IMR-90 (cell line): ENCODE measurements around the gene CRISP2. TPM values are rescaled to one million over a fixed set of nuclear protein-coding genes. Genes with fewer than 3 reads are reported as not detected.

Experiments
- ATAC-seq: fragments of 200-7000 bp; cut with Tn5 transposase; 2 replicates; pipeline ENCODE4 v1.9.1; 2020; ENCODE audit warnings: low read depth, mild to moderate bottlenecking, moderate library complexity
- BruUV-seq: library from RNA; stranded (reverse); fragments of 400-500 nt; replicated peaks from 2 replicates; lab custom pipeline; 2021; lab: Mats Ljungman, UMichigan
- CTCF ChIA-PET: fragments of 300-600 bp; formaldehyde crosslinking; extraction: SDS; loops from one replicate; lab custom pipeline; 2021; ENCODE audit warnings: antibody characterized with exemption; lab: Yijun Ruan, JAX
- POLR2A ChIA-PET: fragments of 300-600 bp; sonication (Branson Sonifier 250); formaldehyde crosslinking; loops from one replicate; lab custom pipeline; 2022; ENCODE audit warnings: antibody characterized with exemption; ENCODE audit not compliant: unreplicated experiment; lab: Charles Lee
- DNase-seq: peaks from one replicate; pipeline ENCODE4 v3.0.0; 2013
- H2AFZ ChIP-seq: replicated peaks from 2 replicates; pipeline ENCODE3; 2013; ENCODE audit warnings: low read length, mild to moderate bottlenecking; ENCODE audit not compliant: poor library complexity
- H2AK5ac ChIP-seq: 2 replicates; pipeline ENCODE4 v1.6.1; 2013; ENCODE audit warnings: low read depth, low read length, inconsistent platforms
- H2AK9ac ChIP-seq: replicated peaks from 2 replicates; pipeline ENCODE3; 2013; ENCODE audit warnings: mild to moderate bottlenecking, low read depth, low read length, moderate library complexity; ENCODE audit not compliant: poor library complexity
- H2BK120ac ChIP-seq: 2 replicates; pipeline ENCODE4 v1.6.1; 2013; ENCODE audit warnings: low read depth, low read length, inconsistent platforms
- H2BK15ac ChIP-seq: 3 replicates; pipeline ENCODE4 v1.6.1; 2013; ENCODE audit warnings: low read depth, low read length, inconsistent platforms
- H2BK20ac ChIP-seq: 2 replicates; pipeline ENCODE4 v1.6.1; 2013; ENCODE audit warnings: low read depth, mild to moderate bottlenecking, inconsistent platforms, low read length, moderate library complexity
- H2BK5ac ChIP-seq: 2 replicates; pipeline ENCODE4 v1.6.1; 2013; ENCODE audit warnings: mild to moderate bottlenecking, low read depth, low read length, inconsistent platforms; ENCODE audit not compliant: poor library complexity, severe bottlenecking
- H3K14ac ChIP-seq: replicated peaks from 2 replicates; pipeline ENCODE4 v1.6.1; 2013; ENCODE audit warnings: low read depth, low read length, inconsistent platforms
- H3K18ac ChIP-seq: 2 replicates; pipeline ENCODE4 v1.6.1; 2013; ENCODE audit warnings: low read depth, low read length, control low read depth
- H3K23ac ChIP-seq: 2 replicates; pipeline ENCODE4 v1.6.1; 2013; ENCODE audit warnings: low read depth, low read length, inconsistent platforms
- H3K27ac ChIP-seq: 2 replicates; pipeline ENCODE4 v1.5.1; 2013; ENCODE audit warnings: mild to moderate bottlenecking, control low read depth, low read length; ENCODE audit not compliant: insufficient read depth
- H3K27me3 ChIP-seq: 2 replicates; pipeline ENCODE4 v1.6.1; 2013; ENCODE audit warnings: low read length; ENCODE audit not compliant: control insufficient read depth, insufficient read depth
- H3K36me3 ChIP-seq: 2 replicates; pipeline ENCODE4 v1.6.1; 2013; ENCODE audit warnings: low read length, mixed read lengths; ENCODE audit not compliant: control insufficient read depth, insufficient read depth
- H3K4ac ChIP-seq: 2 replicates; pipeline ENCODE4 v1.6.1; 2013; ENCODE audit warnings: low read depth, low read length, inconsistent platforms
- H3K4me1 ChIP-seq: 2 replicates; pipeline ENCODE4 v1.6.1; 2013; ENCODE audit warnings: low read length, mixed read lengths; ENCODE audit not compliant: control insufficient read depth, insufficient read depth
- H3K4me2 ChIP-seq: 2 replicates; pipeline ENCODE4 v1.6.1; 2013; ENCODE audit warnings: low read depth, mild to moderate bottlenecking, control low read depth, low read length, moderate library complexity
- H3K4me3 ChIP-seq: 2 replicates; pipeline ENCODE4 v1.5.1; 2013; ENCODE audit warnings: low read depth, mild to moderate bottlenecking, control low read depth, low read length, moderate library complexity; ENCODE audit not compliant: insufficient read depth
- H3K56ac ChIP-seq: 2 replicates; pipeline ENCODE4 v1.6.1; 2013; ENCODE audit warnings: low read length, inconsistent platforms; ENCODE audit not compliant: insufficient read depth; ENCODE audit errors: extremely low read depth
- H3K79me1 ChIP-seq, 2 experiments: 2 replicates each; pipeline ENCODE4 v1.6.1; 2013; ENCODE audit warnings: low read length in 2 of 2, inconsistent platforms in 1 of 2, low read depth in 1 of 2
- H3K9ac ChIP-seq: 2 replicates; pipeline ENCODE4 v1.6.1; 2013; ENCODE audit warnings: low read depth, low read length, control low read depth
- H3K9me1 ChIP-seq: 2 replicates; pipeline ENCODE4 v1.6.1; 2013; ENCODE audit warnings: low read length, inconsistent platforms; ENCODE audit not compliant: insufficient read depth
- H3K9me3 ChIP-seq: 2 replicates; pipeline ENCODE4 v1.6.1; 2013; ENCODE audit warnings: low read length; ENCODE audit not compliant: control insufficient read depth, insufficient read depth
- H4K20me1 ChIP-seq: 2 replicates; pipeline ENCODE4 v1.6.1; 2013; ENCODE audit warnings: low read length, inconsistent platforms; ENCODE audit not compliant: insufficient read depth
- H4K5ac ChIP-seq: 2 replicates; pipeline ENCODE4 v1.6.1; 2013; ENCODE audit warnings: mild to moderate bottlenecking, low read depth, low read length, control low read depth
- H4K8ac ChIP-seq, 2 experiments: 2 replicates each; pipeline ENCODE4 v1.6.1; 2013; ENCODE audit warnings: low read depth in 2 of 2, low read length in 2 of 2, control low read depth in 1 of 2, inconsistent platforms in 1 of 2
- H4K91ac ChIP-seq: 2 replicates; pipeline ENCODE4 v1.6.1; 2013; ENCODE audit warnings: low read depth, low read length, inconsistent platforms; ENCODE audit not compliant: insufficient read depth
- ELK1 ChIP-seq: fragments of 150-350 bp; IDR thresholded peaks from 2 replicates; pipeline ENCODE4 v1.6.1; 2016; ENCODE audit warnings: low read depth, mild to moderate bottlenecking, low read length, moderate library complexity, borderline replicate concordance
- SMC3 ChIP-seq: fragments of 150-350 bp; IDR thresholded peaks from 2 replicates; pipeline ENCODE4 v1.6.1; 2016; ENCODE audit warnings: low read depth, mild to moderate bottlenecking, antibody characterized with exemption, low read length, moderate library complexity
- WGBS, 2 experiments: methylation state at CpG; one replicate each; pipeline versions ENCODE4 v1.1.5 to v1.1.7; 2013; ENCODE audit warnings: missing lambda C conversion rate in 2 of 2; ENCODE audit not compliant: insufficient read length in 1 of 2; ENCODE audit errors: extremely low coverage in 2 of 2; 5-methylcytosine and 5-hydroxymethylcytosine counted together
- dilution Hi-C: fragments of 300-500 bp; cut with HindIII; formaldehyde crosslinking; loops from one replicate; pipeline ENCODE4 v1.14.3; 2018; ENCODE audit warnings: low sequenced_read_pairs; ENCODE audit not compliant: unreplicated experiment
- in situ Hi-C: fragments of 300-500 bp; cut with MboI; formaldehyde crosslinking; loops from 3 replicates; pipeline ENCODE4 v1.14.3; 2019; ENCODE audit warnings: low sequenced_read_pairs, inconsistent platforms, mixed read lengths
- intact Hi-C: fragments of 100-400 bp; cut with micrococcal nuclease; formaldehyde crosslinking; loops from 2 replicates; pipeline ENCODE4 v1.10.0; 2022
- polyA plus RNA-seq, 3 experiments: library from polyadenylated mRNA; depleted of rRNA; stranded (reverse); fragments of >200 nt; gene quantifications; 2 replicates each; pipeline ENCODE4 v1.2.3, GENCODE V29; 2012; ENCODE audit warnings: low replicate concordance in 1 of 3
- total RNA-seq: library from RNA; depleted of rRNA; stranded (reverse); fragments of >200 nt; gene quantifications from 2 replicates; pipeline ENCODE4 v1.2.3, GENCODE V29; 2012

CRISP2 gene
- total and polyA plus RNA-seq, 2 of the 4 experiments (the other 2 are of a cell fraction), result not detected

- BruUV-seq, result no TSS peak
- dilution Hi-C loops, result no loop called here
- CTCF ChIA-PET, result no interaction called here
These were observed 59.4 kb downstream of the CRISP2 start for GRCh38 chr6:49653942-49654341.

More at GRCh38 chr6:49653942-49654341, 59.4 kb downstream of the CRISP2 start:
- H2BK120ac ChIP-seq, result no peak overlapping the region
- ATAC-seq, result no peak
- no peak overlapping the region for H3K4me3 ChIP-seq
- H3K9me3 ChIP-seq, result no peaks in the 10 kb centered on the region
- no peak overlapping the region for H2BK15ac ChIP-seq
- no peak overlapping the region for H4K5ac ChIP-seq
- H2BK20ac ChIP-seq, result no peak overlapping the region
- no peaks in the 10 kb centered on the region for H4K20me1 ChIP-seq
- no peak overlapping the region for H3K9ac ChIP-seq
- H4K91ac ChIP-seq, result no peak overlapping the region
- H2AK9ac ChIP-seq, result no peak overlapping the region
- H3K4me1 ChIP-seq, result no peaks in the 10 kb centered on the region
- H3K18ac ChIP-seq, result no peak overlapping the region
- no peak overlapping the region for H3K14ac ChIP-seq
- H3K36me3 ChIP-seq, result no peaks in the 10 kb centered on the region
- no peak for TF ChIP-seq ELK1
- no peak for TF ChIP-seq SMC3
- no peak overlapping the region for H2BK5ac ChIP-seq
- POLR2A ChIA-PET, result no interaction called here
- no peak overlapping the region for H3K4ac ChIP-seq
- H3K56ac ChIP-seq, result no peak overlapping the region
- in situ Hi-C loops (no loop called here), intact Hi-C loops (no loop called here)
- no peaks in the 10 kb centered on the region for H3K79me1 ChIP-seq
- no peaks in the 10 kb centered on the region for H3K9me1 ChIP-seq
- H3K4me2 ChIP-seq, result no peak overlapping the region
- H3K27me3 ChIP-seq, result no peaks in the 10 kb centered on the region
- no peak overlapping the region for H3K23ac ChIP-seq
- no peak overlapping the region for H2AFZ ChIP-seq
- no peak overlapping the region for H4K8ac ChIP-seq
- no peak overlapping the region for H3K27ac ChIP-seq
- no peak for DNase-seq
- H2AK5ac ChIP-seq, result no peak overlapping the region
- WGBS, 2 experiments, result no CpG with 5 or more reads among the region's 1 CpG
